Fibroblast of gingiva (primary cell): ENCODE data around the gene MYO7A.
"Not testable (repeated sequence)": the region's sequence is repeated elsewhere in the genome, so short reads cannot be mapped to it uniquely, and the experiment has no call there.

Experiments used
- DNase-seq: peaks from one replicate; pipeline ENCODE4 v3.0.0-alpha.2; 2011; ENCODE audit warnings: low read depth

The MYO7A gene

DNA sequence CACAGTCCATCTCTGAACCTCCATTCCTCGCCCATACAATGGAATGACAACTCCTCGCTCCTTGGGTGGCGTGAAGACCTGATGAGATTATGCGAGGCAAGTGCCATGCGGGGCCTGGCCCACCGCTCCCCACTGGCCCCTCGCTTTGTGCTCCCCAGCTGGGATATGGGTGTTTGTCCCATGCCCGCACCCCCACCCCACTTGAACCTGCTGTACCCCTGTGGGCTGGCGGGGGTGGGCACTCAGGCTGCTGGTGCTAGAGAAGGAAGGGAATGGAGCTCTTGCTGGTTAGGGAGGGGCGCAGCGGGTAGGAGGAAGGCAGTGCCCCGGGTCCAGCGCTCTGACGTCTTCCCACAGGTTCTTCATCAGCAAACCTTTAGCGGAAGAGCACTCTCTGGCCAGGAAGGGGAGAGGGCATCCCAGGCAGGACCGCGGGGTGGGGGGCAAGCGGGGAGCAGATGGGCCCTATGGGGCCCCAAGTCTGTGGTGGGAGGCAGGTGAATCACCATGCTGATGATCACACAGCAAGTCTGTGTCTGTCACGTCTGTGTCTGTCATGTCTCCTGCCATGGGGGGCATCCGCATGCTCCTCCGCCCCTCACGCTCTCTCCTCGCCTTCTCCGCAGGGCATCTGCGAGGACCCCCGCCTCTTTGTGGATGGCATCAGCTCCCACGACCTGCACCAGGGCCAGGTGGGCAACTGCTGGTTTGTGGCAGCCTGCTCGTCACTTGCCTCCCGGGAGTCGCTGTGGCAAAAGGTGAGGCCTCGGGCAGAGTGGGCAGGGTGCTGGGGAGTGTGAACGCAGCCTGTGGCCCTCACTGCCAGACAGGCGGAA, 34.8 kb upstream of the MYO7A start:
- DNase-seq, result no peak

DNA sequence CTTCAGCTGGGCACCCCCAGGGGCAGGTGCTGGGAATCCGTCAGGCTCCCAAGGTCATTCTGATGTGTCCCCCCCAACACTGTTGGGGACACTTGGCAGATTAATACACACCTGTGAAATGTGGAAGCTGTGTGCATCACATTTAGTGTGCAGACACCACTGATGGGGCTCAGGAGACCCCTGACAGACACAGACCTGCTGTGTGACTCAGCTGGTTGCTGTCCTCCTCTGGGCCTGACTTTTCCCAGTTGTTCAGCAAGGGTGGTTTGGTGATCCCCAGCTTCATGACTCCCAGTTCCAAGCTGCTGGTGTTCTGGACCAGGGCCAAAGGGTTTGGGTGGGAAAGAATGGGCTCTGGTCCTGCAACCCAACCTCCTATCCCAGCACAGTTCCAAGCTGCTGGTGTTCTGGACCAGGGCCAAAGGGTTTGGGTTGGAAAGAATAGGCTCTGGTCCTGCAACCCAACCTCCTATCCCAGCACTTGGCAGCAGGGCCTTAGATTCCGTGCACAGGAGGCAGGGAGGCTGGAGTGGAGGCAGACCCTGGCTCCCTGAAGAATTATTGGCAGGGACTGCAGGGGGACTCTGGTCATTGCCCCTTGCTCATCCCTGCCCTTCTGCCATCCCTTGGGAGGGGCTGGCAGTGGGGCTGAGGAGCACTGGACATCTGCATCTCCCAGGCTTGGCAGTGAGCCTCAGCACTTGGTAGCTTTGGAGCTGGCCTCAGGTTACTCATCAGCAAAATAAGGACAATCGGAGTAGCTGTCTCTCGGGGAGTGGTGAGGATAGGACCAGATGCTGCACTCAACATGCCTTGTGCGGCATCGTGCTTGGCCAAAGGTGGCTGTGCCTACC, 33.8 kb upstream of the MYO7A start:
- no peak for DNase-seq

DNA sequence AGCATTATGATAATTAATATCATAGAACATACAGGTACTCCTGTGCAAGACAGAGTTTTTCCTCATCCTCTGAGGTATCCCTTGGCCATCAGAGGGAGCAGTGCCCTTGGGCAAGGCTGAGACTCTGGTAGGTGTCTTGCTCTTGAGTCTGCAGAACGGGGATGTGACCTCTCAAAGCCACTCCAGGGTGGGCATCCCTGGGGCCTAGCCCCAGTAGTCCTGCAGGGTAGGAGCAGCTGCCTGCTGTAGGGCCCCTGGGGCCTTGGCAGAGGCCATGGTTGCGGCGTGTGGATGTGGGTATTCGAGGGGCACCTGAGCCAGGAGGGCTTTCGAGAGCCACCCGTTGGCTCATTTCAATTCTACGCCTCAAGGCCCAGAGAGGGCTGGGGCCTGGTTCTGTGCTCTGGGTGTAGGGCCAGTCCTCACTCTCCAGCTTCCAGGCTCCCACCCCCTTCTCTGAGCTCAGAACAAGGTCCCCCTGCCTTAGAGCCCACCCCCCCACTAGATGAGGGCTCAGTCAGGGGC, 33.1 kb upstream of the MYO7A start:
- DNase-seq, result no peak

DNA sequence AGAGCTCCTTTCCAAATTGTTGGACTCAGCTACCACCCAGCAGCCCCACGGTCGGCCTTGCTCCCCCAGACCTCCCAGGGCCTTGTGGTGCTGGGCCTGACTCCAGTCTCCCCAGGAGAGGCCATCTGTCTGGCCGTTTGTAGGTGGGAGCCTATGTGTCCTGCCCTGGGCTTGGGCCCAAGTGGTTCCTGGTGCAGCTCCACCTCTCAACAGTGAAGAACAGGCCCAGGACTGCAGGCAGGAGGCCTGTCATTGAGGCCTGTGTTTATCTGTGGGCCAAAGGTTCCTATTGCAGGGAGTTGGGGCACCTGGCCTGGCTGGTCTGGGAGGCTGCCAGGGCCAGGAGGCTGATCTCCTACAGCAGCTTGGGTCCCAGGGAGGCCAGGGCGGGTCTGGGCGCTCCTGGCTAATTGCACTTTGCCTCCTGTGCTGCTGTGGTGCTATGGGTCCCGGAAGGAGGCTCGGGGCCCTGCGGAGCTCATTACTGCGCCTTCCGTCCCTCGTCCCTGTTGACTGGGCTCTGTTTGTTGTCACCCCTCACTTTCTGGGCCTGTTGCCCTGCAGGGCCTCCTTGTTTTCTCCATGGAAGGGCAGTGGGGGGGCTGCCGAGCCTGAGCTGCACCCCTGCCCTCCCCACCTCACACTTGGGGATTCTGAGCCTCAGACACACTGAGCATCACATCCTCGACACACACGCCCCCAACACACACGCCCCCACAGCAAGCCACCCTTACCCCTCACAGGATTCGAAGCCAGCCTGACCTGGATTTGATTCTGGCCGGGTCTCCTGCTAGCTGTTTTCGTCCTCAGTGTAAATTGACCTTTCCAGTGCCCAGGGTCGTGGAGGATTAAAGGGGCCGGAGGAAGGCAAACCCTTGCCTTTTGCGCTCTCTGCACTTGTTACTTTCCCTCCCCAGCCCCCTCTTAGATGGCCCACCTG, 32.2 kb upstream of the MYO7A start:
- no peak for DNase-seq

DNA sequence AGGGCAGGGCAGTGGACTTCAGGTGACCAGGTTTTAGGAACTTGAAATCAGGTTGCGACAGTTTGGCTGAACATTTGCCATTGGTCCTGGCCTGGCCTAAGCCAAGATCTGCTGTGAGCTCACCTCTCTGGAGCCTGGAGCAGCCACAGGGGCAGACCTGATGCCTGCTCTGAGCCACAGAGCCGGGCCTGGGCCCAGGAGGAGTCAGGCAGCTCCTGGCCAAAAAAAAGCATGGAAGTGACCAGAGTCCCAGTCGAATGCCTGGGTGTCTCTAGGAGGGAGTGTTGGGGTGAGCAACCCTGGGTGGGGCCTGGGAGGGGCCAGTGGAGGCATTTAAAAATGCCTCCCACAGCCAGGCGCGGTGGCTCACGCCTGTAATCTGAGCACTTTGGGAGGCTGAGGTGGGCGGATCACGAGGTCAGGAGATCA, 31.4 kb upstream of the MYO7A start:
- DNase-seq, result no peak

DNA sequence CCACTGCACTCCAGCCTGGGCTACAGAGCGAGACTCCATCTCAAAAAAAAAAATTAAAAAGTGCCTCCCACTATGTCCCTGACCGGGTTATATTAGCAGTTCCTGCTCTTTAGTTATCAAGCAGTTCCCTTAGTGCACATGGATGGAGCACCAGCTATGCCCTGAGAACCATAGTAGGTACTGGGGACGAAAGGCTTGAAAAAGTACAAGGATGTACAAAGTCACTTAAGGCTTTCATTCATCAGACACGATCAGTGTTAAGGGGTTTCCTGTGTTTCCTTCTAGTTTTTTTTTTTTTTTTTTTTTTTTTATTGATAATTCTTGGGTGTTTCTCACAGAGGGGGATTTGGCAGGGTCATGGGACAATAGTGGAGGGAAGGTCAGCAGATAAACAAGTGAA, 30.9 kb upstream of the MYO7A start:
- DNase-seq, result not testable (repeated sequence)

DNA sequence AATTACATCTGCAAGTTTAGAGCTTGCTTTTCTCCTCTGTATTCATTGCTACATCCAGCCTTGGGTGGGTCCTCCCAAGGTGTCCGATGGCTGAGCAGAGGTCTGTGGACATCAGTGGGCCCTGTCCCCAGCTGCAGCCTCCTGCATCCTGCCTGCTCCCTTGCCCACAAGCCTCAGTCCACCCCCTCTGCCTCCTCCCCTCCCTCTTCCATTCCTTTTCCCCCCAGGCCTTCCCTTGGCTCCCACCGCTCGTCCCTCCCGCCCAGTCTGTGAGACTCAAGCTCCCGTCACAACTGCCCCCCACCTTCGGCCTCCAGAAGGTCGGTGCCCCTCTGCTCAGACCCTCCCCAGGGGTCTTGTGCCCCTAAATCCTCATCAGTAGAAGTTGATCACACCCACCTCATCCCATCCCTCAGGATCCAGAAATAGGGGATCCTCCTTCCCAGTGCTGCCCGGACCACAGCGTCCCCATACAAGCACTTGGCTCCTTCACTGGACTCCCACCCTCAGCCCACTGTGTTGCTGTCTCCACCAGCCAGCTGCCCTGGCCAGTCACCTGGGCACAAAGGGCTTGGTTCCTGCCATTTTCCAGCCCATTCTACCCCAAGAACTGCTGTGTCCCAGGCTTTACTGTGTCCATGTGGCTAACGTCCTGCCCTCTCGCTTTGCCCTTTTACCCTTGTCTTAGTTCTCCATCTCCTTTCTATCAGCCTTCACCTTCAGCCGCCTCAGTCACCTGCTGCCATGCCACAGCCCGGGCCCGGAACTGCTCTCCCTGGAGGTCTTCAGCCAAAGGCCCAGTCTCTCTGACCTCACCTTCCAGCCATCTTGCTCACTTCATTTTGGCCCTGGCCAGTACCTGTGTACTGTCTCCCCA, 27.6 kb upstream of the MYO7A start:
- no peak for DNase-seq

DNA sequence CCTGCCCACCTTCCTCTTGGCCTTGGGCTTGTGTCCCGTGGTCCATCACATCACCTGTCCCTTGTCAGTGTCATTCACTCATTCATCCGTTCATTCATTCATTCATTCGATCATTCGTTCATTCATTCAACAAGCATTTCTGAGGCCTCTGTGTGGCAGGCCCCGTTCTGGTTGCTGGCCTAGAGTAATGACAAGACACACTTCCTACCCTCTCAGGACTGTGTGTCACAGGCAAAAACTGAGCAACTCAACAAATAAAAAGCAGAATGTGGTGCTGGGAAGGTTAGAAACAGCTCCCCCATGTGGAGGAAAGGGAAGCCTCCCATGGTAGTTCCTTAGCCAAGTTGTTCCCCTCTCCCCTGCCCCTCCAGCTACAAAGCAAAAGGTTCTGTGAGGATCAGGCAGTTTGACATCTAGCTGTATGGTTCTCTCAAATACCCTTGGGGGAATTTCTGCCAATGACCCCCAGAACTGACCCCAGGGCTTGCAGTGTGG, 27.0 kb upstream of the MYO7A start:
- DNase-seq, result no peak

DNA sequence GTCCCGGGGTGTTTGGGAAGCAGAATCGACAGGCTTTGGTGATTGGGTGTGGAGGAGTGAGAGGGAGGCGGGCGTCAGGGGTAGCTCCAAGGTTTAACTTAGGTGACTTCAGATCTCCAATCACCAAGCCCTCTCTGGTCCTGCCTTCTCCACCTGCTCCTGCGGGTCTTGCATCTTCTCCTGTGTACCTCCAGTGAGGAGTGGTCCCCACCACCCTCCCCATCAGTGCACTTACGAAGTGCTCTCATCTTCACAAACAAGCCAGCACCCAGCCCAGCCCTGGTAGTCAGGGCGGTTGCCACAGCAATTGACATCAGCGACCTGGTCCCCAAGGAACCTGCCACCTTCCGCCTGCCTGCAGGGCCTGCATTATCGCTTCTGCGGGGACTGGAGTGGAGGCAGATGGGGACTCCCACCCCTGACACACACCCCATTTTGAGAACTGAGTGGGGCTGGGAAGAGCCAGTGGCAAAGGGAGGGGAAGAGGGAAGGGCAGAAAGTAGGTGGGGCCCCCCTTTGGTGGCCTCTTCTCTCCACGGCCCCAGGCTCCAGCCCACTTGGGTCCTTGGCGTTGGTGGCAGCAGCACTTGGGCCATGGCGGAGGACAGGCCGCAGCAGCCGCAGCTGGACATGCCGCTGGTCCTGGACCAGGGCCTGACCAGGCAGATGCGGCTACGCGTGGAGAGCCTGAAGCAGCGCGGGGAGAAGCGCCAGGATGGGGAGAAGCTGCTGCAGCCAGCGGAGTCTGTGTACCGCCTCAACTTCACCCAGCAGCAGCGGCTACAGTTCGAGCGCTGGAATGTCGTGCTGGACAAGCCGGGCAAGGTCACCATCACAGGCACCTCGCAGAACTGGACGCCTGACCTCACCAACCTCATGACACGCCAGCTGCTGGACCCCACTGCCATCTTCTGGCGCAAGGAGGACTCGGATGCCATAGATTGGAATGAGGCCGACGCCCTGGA, 25.5 kb upstream of the MYO7A start, which contains the start of gene OMP:
OMP (plus strand) TSS at position 595 of the 965 bp plus-strand sequence; CDS start at position 595, 0 bp downstream.
- no peak for DNase-seq

DNA sequence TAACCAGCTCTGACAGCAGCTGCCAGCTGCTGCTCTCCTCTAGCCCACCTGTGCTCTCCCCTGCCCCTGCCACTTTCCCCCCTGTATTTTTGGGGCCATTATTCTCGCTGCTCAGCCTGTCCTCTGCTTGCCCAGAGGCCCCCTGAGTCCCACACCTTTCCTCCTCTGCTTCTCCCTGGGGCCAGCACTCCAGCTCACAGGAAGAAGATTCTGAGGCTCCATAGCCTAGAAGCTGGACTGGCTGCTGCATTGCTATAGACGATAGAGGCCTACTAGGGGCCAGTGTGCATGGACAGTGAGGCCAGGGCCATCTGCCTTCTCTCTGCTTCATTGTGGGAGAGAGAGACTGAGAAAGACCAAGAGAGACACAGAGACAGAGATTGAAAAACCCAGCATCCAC, 24.7 kb upstream of the MYO7A start:
- no peak for DNase-seq

DNA sequence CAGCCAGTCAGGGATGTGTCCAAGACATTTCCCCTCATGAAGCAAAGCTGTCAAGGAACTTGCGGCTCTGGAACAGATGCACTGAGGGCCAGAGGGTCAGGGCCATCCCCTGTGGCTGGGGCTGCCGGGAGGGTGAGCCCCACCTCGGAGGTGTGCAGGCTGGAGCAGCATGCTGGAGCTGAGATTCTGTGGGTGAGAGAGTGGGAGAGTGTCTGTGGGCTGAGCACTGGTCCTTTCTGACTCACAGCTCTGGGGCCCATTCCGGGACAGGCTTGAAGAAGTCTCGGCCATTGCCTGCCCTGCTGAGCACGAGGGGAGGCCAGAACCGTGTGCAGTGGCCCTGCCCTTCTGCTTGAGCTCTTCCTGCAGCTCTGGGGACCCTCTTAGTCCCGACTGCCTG, 23.3 kb upstream of the MYO7A start:
- DNase-seq, result no peak

DNA sequence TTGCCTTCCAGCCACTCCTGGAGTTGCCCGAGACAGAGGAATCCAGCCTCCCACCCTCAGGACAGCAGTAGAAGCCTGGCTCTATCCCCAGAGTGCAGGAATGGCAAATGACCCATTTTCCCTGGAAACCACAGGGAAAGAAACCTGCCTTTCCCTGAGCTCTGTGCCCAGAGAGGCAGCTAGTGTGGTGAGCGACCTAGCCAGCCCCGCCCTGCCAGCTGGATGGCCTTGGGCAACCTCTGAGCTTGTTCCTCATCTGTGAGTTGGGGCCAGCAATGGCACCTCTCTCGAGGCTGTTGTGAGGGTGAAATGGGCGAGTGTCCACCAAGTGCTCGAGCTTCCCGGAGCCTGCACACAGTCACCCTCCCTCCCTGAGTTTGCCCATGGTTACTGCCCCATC, 21.7 kb upstream of the MYO7A start:
- no peak for DNase-seq

DNA sequence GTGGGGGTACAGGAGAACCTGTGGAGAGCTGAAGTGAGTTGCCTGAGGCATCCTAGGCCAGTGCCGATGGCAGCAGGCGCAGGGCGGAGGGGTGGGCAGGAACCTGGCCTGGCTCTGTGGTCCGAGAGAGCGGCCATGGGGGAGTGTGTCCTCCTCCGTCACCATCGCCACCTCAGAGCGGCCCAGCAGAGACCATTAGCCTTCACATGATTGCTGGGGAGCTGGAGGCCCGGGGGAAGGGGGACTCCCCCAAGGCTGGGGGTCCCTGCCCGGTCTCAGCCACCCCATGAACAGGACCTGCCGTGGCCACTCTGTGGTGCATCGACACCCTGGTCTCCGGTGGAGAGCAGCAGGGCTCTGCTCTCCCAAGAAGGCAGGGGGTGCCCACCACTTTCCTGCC, 21.3 kb upstream of the MYO7A start:
- DNase-seq, result no peak

DNA sequence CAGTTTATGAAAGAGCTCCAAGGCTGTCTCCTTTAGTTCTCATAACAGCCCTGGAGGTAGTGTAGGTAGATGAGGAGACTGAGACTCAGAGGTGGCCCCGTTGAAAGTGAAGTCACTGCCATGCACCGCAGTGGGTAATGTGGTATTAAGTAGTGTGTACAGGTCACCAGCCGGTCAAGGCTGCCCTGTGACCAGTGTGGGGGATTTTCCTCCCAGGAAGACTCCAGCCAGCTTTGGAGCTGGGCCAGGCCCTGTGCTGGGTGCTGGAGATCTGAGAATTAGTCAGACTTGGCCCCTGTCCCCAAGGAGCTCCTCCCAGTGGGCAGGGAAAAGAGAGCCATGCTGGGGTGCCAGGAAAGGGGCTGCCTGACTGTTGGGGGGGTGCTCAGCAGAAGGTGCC, 20.1 kb upstream of the MYO7A start:
- peak; percentile 78 for DNase-seq

DNA sequence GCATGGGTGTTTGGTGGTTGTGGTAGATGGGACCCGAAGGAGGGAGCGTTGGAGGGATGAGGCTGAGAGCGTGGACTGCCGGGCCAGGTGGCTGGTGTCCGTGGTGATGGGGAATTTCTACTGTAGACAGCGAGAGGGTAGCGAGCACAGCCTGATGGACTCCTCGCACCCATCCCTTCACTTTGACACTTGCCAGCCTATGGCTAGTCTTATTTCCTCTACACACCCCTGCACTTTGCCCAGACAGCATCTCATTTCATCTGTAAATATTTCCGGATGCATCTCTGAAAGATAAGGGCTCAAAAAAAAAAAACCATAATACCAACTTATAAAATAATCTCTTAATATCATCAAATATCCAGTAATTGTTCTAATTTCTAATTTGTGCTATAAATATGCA, 19.6 kb upstream of the MYO7A start:
- DNase-seq, result no peak

DNA sequence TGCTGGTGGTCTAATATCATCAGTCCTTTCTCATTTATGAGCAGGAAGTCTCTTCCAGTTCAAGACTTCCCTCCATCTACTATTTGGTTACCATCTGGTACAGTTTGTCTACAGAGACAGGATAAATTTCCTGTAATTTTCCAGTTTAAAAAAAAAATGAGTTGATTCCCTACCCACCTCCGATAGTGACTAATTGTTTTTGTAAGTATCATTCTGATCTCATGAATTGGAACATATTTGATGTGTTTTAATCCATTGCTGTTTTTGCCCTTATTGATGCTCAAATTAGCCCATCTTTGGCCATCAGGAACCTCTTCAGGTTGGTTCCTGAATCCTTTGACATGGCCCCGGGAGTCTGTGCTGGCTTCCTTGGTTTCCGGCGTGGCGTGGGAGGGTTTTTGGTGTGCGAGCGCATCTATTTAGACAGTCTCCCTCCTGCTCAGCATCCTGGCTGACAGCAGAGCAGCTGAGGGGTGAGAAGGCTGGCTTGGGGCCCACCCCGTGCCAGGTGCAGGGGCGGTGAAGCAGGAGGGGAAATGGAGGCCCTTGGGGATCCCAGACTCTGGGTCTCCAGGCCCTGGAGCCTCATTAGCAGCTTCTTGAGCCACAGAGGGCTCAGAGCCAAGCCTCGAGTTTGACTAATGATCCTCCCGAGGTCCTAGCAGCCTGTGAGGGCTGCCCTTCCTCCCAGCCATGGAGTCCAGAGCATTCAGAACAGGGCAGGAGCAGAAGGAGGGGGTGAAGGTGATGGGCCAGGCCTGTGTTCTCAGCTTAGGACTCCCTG, 18.6 kb upstream of the MYO7A start:
- no peak for DNase-seq

DNA sequence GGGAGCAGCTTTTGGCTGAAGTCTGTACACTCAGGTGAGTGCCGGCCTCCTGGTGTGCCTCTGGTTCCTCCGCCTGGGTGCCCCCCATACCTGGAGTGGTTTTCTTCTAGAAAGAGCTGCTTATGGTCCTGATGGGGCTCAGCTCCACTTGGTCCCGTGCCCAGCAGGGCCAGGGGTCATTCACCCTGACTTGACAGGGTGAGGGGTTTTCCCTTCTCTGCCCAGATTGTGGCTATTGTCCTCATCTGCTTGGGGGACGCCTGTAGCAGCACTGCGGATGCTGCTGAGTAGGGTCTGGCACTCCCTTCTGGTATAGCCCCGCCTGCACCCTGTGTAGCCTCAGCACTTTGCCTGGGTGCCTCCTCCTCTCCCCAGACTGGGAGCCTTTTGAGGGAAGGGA, 17.2 kb upstream of the MYO7A start:
- DNase-seq, result no peak

DNA sequence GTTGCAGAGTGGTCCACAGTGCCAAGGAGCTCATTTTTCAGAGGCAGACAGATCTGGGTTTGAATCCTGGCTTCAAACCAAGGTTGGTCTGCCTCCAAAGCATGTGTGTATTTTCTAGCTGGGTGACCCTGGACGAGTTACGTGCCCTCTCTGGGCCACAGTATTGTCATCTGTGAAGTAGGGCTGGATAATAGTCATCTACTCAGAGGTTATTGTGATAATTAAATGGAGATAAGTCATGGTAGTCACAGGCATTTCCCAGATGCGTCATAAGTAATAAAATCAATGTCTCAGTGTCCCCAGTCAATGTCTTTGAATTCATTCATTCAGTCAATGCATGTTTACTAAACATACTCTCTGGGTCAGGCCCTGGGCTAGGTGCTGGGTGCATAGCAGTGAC, 16.8 kb upstream of the MYO7A start:
- DNase-seq, result no peak

DNA sequence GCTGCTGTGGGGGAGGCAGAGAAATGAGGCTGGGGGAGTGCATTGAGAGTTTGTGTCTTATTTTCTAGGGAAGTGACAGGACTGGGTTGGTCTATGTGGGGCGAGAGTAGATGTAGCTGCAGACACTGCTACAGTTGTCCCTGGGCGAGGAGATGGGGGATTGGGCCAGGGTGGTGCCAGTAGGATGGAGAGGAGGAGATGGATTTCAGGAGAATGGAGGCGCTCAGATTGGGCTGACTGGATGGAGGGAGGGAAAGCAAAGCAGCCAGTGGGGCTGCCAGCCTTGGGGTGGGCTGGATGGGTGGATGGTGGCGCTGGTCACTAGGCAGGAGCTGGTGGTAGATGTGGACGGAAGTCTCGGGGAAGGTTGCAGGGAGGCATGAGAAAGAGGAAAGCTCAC, 16.1 kb upstream of the MYO7A start:
- no peak for DNase-seq
